Osteoblast (primary cell): ENCODE results near the gene HOTAIR. TPM values are rescaled to one million over a fixed set of nuclear protein-coding genes. Genes with fewer than 3 reads are reported as not detected.

ENCODE experiments used
- DNase-seq: peaks from one replicate; pipeline ENCODE4 v3.0.0; 2011; ENCODE audit warnings: low spot score, mixed read lengths; ENCODE audit not compliant: insufficient read length; ENCODE audit errors: missing footprints
- H2AFZ ChIP-seq: 2 replicates; pipeline ENCODE4 v1.6.0; 2011; ENCODE audit warnings: mild to moderate bottlenecking, low read length
- H3K27ac ChIP-seq: 2 replicates; pipeline ENCODE4 v1.5.1; 2011; ENCODE audit warnings: mild to moderate bottlenecking, low read depth, low read length, moderate library complexity
- H3K27me3 ChIP-seq: 2 replicates; pipeline ENCODE4 v1.6.0; 2012; ENCODE audit warnings: mild to moderate bottlenecking, control low read depth, inconsistent platforms, low read length, moderate library complexity; ENCODE audit not compliant: insufficient read depth
- H3K36me3 ChIP-seq: 2 replicates; pipeline ENCODE4 v1.5.1; 2011; ENCODE audit warnings: mild to moderate bottlenecking, low read length, control low read depth, moderate library complexity; ENCODE audit not compliant: insufficient read depth
- H3K4me1 ChIP-seq: 2 replicates; pipeline ENCODE4 v1.5.1; 2011; ENCODE audit warnings: mild to moderate bottlenecking, low read length, control low read depth, moderate library complexity; ENCODE audit not compliant: insufficient read depth
- H3K4me2 ChIP-seq: 2 replicates; pipeline ENCODE4 v1.6.0; 2011; ENCODE audit warnings: mild to moderate bottlenecking, low read length; ENCODE audit not compliant: insufficient read depth
- H3K4me3 ChIP-seq: fragments of 200-600 bp; sonication (generic); 3 replicates; pipeline ENCODE4 v1.5.1; 2012; ENCODE audit warnings: mild to moderate bottlenecking, low read length, inconsistent platforms; ENCODE audit not compliant: insufficient read depth
- H3K79me2 ChIP-seq: 2 replicates; pipeline ENCODE4 v1.6.0; 2012; ENCODE audit warnings: mild to moderate bottlenecking, low read length, control low read depth, inconsistent platforms; ENCODE audit not compliant: insufficient read depth
- H3K9me3 ChIP-seq: 2 replicates; pipeline ENCODE4 v1.5.1; 2011; ENCODE audit warnings: low read depth, low read length, control low read depth
- H4K20me1 ChIP-seq: 2 replicates; pipeline ENCODE4 v1.6.0; 2012; ENCODE audit warnings: mild to moderate bottlenecking, low read length, control low read depth; ENCODE audit not compliant: insufficient read depth
- total RNA-seq: library from RNA; depleted of rRNA; stranded (reverse); fragments of >200 nt; gene quantifications from 2 replicates; pipeline ENCODE4 v1.2.3, GENCODE V29; 2012
- TF ChIP-seq, protein P1 (sequence below): IDR thresholded peaks from 2 replicates; pipeline ENCODE4 v1.5.1; 2011; ENCODE audit warnings: mild to moderate bottlenecking, low read depth, low read length, moderate library complexity; ENCODE audit errors: extremely low read depth

HOTAIR gene
- total RNA-seq, 1 donor = 0.72 TPM

DNA sequence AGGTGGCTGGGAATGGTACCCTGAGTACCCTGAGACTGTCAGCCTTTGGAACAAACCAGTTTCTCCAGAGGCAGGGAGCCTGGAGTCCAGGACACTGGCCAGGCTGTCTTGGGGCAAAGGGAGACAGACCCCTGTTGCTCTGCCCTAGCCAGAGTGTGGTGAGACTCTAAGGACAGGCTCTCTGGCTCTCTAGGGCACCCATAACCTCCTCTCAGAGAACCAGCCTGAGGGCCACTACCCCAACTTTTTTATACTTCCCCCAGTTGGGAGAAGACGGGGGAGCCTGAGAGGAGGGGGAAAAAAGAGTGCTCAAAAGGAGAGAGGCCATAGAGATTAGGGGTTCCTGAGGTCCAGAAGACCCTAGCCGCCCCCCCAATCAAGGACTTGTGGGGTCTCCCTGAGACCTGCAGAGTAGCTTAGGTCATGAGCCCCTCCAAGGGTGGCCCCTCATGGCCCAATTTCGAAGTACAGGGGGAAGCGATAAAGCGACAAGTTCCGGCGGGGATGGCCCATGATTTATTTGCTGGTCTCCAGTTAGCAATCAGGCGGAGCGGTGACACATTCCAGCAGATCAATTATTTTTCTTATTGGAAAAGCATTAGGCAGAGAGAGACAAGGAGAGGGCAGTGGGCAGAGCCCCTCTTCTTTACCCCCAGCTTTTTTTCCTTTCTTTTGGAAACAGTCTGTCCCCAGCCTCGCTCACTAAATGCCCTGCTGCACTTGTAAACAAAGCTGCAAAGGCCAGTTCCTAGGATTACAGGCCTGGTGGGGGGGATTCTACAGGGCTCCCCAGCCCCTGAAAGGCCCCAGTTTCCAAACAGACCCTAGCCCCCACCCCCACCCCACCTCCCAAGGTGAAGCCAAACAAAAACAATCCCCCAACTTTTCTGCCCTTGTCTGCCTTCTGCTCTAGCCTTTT is 35.6 kb upstream of the HOTAIR start:
- peaks cover 10% of the 10 kb centered on the region for H4K20me1 ChIP-seq
- H3K27me3 ChIP-seq = no peaks in the 10 kb centered on the region
- no peak overlapping the region for H2AFZ ChIP-seq
- no peaks in the 10 kb centered on the region for H3K36me3 ChIP-seq
- no peaks in the 10 kb centered on the region for H3K9me3 ChIP-seq
- H3K79me2 ChIP-seq = peaks cover 84% of the 10 kb centered on the region
- TF ChIP-seq, protein P1, sequence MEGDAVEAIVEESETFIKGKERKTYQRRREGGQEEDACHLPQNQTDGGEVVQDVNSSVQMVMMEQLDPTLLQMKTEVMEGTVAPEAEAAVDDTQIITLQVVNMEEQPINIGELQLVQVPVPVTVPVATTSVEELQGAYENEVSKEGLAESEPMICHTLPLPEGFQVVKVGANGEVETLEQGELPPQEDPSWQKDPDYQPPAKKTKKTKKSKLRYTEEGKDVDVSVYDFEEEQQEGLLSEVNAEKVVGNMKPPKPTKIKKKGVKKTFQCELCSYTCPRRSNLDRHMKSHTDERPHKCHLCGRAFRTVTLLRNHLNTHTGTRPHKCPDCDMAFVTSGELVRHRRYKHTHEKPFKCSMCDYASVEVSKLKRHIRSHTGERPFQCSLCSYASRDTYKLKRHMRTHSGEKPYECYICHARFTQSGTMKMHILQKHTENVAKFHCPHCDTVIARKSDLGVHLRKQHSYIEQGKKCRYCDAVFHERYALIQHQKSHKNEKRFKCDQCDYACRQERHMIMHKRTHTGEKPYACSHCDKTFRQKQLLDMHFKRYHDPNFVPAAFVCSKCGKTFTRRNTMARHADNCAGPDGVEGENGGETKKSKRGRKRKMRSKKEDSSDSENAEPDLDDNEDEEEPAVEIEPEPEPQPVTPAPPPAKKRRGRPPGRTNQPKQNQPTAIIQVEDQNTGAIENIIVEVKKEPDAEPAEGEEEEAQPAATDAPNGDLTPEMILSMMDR = no peak
- peak; percentile 80 for DNase-seq
- H3K27ac ChIP-seq = peak overlapping the region; percentile 20
- H3K4me3 ChIP-seq = peak overlapping the region; percentile 74
- H3K4me2 ChIP-seq = peak overlapping the region; percentile 90
- H3K4me1 ChIP-seq = peaks cover 56% of the 10 kb centered on the region

DNA sequence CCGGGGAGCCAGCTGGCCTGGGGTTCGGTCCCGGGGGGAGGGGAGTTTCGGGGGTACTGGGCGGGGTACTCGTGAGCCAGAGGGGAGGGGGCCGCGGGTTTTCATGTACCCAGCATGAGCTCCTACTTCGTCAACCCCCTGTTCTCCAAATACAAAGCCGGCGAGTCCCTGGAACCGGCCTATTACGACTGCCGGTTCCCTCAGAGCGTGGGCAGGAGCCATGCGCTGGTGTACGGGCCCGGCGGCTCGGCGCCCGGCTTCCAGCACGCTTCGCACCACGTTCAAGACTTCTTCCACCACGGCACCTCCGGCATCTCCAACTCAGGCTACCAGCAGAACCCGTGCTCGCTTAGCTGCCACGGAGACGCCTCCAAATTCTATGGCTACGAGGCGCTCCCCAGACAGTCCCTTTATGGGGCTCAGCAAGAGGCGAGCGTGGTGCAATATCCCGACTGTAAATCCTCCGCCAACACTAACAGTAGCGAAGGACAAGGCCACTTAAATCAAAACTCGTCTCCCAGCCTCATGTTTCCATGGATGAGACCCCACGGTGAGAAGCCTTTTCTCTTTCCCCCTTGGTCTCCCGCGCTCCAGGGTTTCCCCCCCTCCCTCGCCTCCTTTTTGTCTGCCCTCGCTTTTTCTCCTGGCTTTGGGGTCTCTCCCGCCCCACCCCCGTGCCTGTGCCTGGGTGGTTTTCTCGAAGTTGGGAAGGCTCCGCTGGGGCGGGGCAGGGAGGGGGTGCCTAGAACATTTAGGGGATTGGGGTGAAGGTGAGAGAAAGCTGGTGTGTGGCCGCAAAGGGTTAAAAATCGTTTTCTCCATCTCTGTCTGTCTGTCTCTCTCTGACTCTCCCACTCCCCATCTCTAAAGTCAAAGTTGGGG is 34.7 kb upstream of the HOTAIR start:
- Histone ChIP-seq H3K4me2 (peak overlapping the region; percentile 90), H3K9me3 (no peaks in the 10 kb centered on the region), H2AFZ (peak overlapping the region; percentile 56), H3K36me3 (no peaks in the 10 kb centered on the region), H3K4me1 (peaks cover 56% of the 10 kb centered on the region), H3K27me3 (no peaks in the 10 kb centered on the region), H3K27ac (peak overlapping the region; percentile 54), H4K20me1 (peaks cover 10% of the 10 kb centered on the region), H3K4me3 (peak overlapping the region; percentile 74), H3K79me2 (peaks cover 81% of the 10 kb centered on the region)
- TF ChIP-seq, protein P1 = no peak
- peak; percentile 95 for DNase-seq

DNA sequence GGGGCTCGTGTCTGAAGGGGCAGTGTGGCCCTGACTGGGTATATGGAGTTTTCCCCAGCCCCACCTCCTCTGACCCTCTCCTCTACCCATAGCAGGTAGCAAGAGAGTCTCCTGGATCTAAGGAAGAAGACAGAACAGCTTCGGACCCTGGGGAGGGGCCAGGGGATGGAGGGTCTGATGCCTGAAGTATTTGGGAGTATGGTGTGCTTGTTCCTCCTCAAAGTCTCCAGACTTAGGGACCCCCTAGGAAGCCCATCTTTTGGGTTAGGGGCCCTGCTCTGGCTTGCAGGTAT is 33.5 kb upstream of the HOTAIR start:
- Histone ChIP-seq H3K4me3 (peak overlapping the region; percentile 74), H3K27ac (peak overlapping the region; percentile 27), H3K4me1 (peaks cover 47% of the 10 kb centered on the region), H3K27me3 (no peaks in the 10 kb centered on the region), H2AFZ (no peak overlapping the region), H3K36me3 (no peaks in the 10 kb centered on the region), H3K9me3 (no peaks in the 10 kb centered on the region), H3K79me2 (peaks cover 75% of the 10 kb centered on the region), H4K20me1 (peaks cover 10% of the 10 kb centered on the region), H3K4me2 (peak overlapping the region; percentile 63)
- DNase-seq = no peak
- TF ChIP-seq, protein P1 = no peak
